ENCODE data around the gene CDKN1A.

DNA sequence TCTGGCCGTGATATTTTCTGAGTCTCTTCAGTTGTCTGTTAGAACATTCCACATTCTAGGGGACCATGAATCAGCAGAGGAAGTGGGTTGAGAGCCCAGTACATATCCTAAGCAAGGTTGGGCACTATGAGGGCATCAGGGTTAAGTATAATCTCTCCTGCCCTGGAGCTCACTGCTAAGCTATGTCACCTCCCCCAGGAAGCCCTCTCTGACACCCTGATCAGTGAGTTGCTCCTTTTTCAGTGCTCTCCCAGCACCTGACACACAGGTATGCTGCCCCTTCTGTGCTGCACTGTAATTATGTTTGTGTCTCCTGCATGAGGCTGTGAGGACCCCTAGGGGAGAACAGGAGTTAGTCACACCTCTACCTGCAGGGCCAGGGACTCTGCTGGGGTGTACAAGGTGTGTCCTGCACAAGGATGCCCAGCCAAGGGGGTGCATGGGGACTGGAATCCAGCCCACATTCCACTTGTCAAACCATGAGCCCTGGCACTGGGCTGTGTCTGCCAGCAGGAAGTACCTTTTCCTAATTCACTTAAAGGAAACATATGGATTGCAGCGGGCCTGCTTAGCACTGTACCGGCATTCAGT, 23.0 kb downstream of the CDKN1A start:
- TF ChIP-seq, protein P1, sequence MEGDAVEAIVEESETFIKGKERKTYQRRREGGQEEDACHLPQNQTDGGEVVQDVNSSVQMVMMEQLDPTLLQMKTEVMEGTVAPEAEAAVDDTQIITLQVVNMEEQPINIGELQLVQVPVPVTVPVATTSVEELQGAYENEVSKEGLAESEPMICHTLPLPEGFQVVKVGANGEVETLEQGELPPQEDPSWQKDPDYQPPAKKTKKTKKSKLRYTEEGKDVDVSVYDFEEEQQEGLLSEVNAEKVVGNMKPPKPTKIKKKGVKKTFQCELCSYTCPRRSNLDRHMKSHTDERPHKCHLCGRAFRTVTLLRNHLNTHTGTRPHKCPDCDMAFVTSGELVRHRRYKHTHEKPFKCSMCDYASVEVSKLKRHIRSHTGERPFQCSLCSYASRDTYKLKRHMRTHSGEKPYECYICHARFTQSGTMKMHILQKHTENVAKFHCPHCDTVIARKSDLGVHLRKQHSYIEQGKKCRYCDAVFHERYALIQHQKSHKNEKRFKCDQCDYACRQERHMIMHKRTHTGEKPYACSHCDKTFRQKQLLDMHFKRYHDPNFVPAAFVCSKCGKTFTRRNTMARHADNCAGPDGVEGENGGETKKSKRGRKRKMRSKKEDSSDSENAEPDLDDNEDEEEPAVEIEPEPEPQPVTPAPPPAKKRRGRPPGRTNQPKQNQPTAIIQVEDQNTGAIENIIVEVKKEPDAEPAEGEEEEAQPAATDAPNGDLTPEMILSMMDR (IDR thresholded peaks at IDR 0.05; ENCODE audit: low read depth, low read length): no peak
- TF ChIP-seq, protein P2, sequence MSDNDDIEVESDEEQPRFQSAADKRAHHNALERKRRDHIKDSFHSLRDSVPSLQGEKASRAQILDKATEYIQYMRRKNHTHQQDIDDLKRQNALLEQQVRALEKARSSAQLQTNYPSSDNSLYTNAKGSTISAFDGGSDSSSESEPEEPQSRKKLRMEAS (IDR thresholded peaks at IDR 0.05; ENCODE audit: low read depth, low read length): no peak
- no peak for TF ChIP-seq POLR2A (IDR thresholded peaks at IDR 0.05; ENCODE audit: extremely low read depth, insufficient read length)
